Colon (tissue), 2 donors: ENCODE results near the gene P4HB.

Source experiments
- FAIRE-seq: peaks from 2 replicates; lab custom pipeline; 2012; peaks lifted over from hg19 to GRCh38; lab: Jason Lieb, UNC
- donor health status: control.
- donor health status: control.

The P4HB gene

GRCh38 chr17:81859906-81860755 lies at the start of gene P4HB:
Gene P4HB (minus strand): TSS chr17:81860535. CDS start chr17:81860471, 64 bp downstream.
- no peak for FAIRE-seq

GRCh38 chr17:81909231-81909630 lies 48.9 kb upstream of the P4HB start:
- no peak for FAIRE-seq

- no peak for FAIRE-seq
These were observed 48.5 kb upstream of the P4HB start for GRCh38 chr17:81908793-81909192.

GRCh38 chr17:81907219-81908145 lies 47.1 kb upstream of the P4HB start:
- FAIRE-seq: no peak

- FAIRE-seq: no peak
These were observed 46.3 kb upstream of the P4HB start for GRCh38 chr17:81906476-81907218.

- FAIRE-seq: no peak
These were observed 45.7 kb upstream of the P4HB start for GRCh38 chr17:81905993-81906392.

- no peak for FAIRE-seq
These were observed 45.1 kb upstream of the P4HB start for GRCh38 chr17:81905424-81905875.

- no peak for FAIRE-seq
These were observed 44.5 kb upstream of the P4HB start for GRCh38 chr17:81904600-81905423.

- FAIRE-seq: no peak
These were observed 43.7 kb upstream of the P4HB start for GRCh38 chr17:81903896-81904599.

GRCh38 chr17:81903415-81903831 lies 43.1 kb upstream of the P4HB start:
- FAIRE-seq: no peak

GRCh38 chr17:81902653-81903414 lies 42.5 kb upstream of the P4HB start:
- FAIRE-seq: no peak

- no peak for FAIRE-seq
These were observed 41.8 kb upstream of the P4HB start, which contains the start of gene NPB for GRCh38 chr17:81902023-81902652. Gene NPB (plus strand): TSS chr17:81902238. CDS start chr17:81902278, 40 bp downstream.

- no peak for FAIRE-seq
These were observed 41.1 kb upstream of the P4HB start for GRCh38 chr17:81901167-81902022.

GRCh38 chr17:81900181-81900820 lies 40.0 kb upstream of the P4HB start:
- FAIRE-seq: no peak

- no peak for FAIRE-seq
These were observed 39.3 kb upstream of the P4HB start for GRCh38 chr17:81899514-81900166.

GRCh38 chr17:81898885-81899284 lies 38.5 kb upstream of the P4HB start:
- no peak for FAIRE-seq
